ENCODE data around the gene CFD. TPM values are rescaled to one million over a fixed set of nuclear protein-coding genes. Genes with fewer than 3 reads are reported as not detected.
A peak's percentile ranks its signal among the peaks of the same experiment; 100 is the strongest.

CFD gene
- total RNA-seq, 2 experiments from 2014 or later, result 0.35 TPM; not detected in 1

- no peak for DNase-seq (ENCODE audit: low spot score)
- no peaks in the 10 kb centered on the region for H4K20me1 ChIP-seq (ENCODE audit: insufficient read depth, low read length)
- no peak overlapping the region for H3K27ac ChIP-seq (ENCODE audit: low read depth, low read length, poor library complexity, severe bottlenecking)
- 0 out of 2 replicates have a peak, but pooled peaks cover 5% of the 10 kb centered on the region for H3K79me2 ChIP-seq (ENCODE audit: insufficient read depth, low read depth, low read length)
- H3K4me2 ChIP-seq (ENCODE audit: low read length), result no peak overlapping the region
- BruUV-seq (replicated peaks), result no TSS peak
- TF ChIP-seq, protein P1, sequence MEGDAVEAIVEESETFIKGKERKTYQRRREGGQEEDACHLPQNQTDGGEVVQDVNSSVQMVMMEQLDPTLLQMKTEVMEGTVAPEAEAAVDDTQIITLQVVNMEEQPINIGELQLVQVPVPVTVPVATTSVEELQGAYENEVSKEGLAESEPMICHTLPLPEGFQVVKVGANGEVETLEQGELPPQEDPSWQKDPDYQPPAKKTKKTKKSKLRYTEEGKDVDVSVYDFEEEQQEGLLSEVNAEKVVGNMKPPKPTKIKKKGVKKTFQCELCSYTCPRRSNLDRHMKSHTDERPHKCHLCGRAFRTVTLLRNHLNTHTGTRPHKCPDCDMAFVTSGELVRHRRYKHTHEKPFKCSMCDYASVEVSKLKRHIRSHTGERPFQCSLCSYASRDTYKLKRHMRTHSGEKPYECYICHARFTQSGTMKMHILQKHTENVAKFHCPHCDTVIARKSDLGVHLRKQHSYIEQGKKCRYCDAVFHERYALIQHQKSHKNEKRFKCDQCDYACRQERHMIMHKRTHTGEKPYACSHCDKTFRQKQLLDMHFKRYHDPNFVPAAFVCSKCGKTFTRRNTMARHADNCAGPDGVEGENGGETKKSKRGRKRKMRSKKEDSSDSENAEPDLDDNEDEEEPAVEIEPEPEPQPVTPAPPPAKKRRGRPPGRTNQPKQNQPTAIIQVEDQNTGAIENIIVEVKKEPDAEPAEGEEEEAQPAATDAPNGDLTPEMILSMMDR (conservative IDR thresholded peaks at IDR 0.05; ENCODE audit: low read length), result no peak
- TF ChIP-seq EZH2phosphoT487 (IDR thresholded peaks at IDR 0.05; ENCODE audit: borderline replicate concordance, low read depth, low read length), result no peak
- H3K9me2 ChIP-seq (ENCODE audit: insufficient read depth, low read length), result no peaks in the 10 kb centered on the region
- ChIA-PET CTCF (ENCODE audit: unreplicated experiment) (no interaction called here), POLR2A (no interaction called here)
- no peak overlapping the region for H3K4me3 ChIP-seq (ENCODE audit: low read depth, low read length, poor library complexity, severe bottlenecking)
- intact Hi-C loops (cut with micrococcal nuclease; ENCODE audit: unreplicated experiment), result no loop called here
- H3K36me3 ChIP-seq (ENCODE audit: insufficient read depth, low read length), result peaks cover 36% of the 10 kb centered on the region
- H3K4me1 ChIP-seq (ENCODE audit: insufficient read depth, low read length, poor library complexity, severe bottlenecking), result peaks cover 5% of the 10 kb centered on the region
- no peaks in the 10 kb centered on the region for H3K9me3 ChIP-seq (ENCODE audit: low read length)
- H2AFZ ChIP-seq (ENCODE audit: low read length), result no peak overlapping the region
Measured at GRCh38 chr19:887599-887998, 28.1 kb downstream of the CFD start.

DNA sequence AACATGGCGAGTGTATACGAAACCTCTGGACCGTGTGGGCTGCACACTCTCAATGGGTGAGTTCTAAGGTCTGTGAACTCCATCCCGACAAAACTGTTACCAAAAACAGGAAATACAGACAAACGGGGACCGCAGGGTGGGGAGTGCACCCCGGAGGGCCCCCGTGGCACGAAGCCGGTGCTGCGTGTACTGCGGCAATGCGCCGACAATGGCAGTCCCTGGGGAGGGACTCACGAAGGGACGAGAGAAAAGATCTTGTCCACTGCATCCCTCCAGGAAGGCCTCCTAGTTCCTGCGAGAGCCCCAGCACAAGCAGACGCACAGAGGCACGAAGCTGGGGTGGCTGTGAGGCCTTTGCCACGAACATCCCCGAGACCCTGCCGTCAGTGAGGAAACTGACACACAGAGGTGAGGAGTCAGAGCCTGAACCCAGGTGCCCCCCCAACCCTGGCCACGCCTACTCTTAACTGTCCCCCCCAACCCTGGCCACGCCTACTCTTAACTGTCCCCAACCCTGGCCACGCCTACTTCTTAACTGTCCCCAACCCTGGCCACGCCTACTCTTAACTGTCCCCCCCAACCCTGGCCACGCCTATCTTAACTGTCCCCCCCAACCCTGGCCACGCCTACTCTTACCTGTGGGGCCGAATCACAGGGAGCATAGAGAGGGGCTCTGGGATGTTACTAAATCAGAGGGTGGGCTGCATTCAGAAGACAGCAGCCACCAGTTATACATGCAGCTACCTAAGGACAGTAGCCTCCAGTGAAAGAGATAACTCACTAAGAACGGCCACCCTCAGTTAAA, 29.3 kb downstream of the CFD start:
- 0 out of 2 replicates have a peak, but pooled peaks cover 5% of the 10 kb centered on the region for H3K79me2 ChIP-seq (ENCODE audit: insufficient read depth, low read depth, low read length)
- no peak for DNase-seq (ENCODE audit: low spot score)
- H3K4me3 ChIP-seq (ENCODE audit: low read depth, low read length, poor library complexity, severe bottlenecking), result no peak overlapping the region
- TF ChIP-seq, protein P1 (conservative IDR thresholded peaks at IDR 0.05; ENCODE audit: low read length), result no peak
- TF ChIP-seq EZH2phosphoT487 (IDR thresholded peaks at IDR 0.05; ENCODE audit: borderline replicate concordance, low read depth, low read length), result no peak
- no peak overlapping the region for H3K27ac ChIP-seq (ENCODE audit: low read depth, low read length, poor library complexity, severe bottlenecking)
- H3K4me2 ChIP-seq (ENCODE audit: low read length), result no peak overlapping the region
- BruUV-seq (replicated peaks), result TSS peak; percentile 62
- CTCF ChIA-PET (ENCODE audit: unreplicated experiment), result no interaction called here
- no peaks in the 10 kb centered on the region for H3K9me3 ChIP-seq (ENCODE audit: low read length)
- no peaks in the 10 kb centered on the region for H3K9me2 ChIP-seq (ENCODE audit: insufficient read depth, low read length)
- POLR2A ChIA-PET, result no interaction called here
- H4K20me1 ChIP-seq (ENCODE audit: insufficient read depth, low read length), result no peaks in the 10 kb centered on the region
- peaks cover 24% of the 10 kb centered on the region for H3K36me3 ChIP-seq (ENCODE audit: insufficient read depth, low read length)
- peaks cover 5% of the 10 kb centered on the region for H3K4me1 ChIP-seq (ENCODE audit: insufficient read depth, low read length, poor library complexity, severe bottlenecking)
- intact Hi-C loops (cut with micrococcal nuclease; ENCODE audit: unreplicated experiment), result no loop called here
- H2AFZ ChIP-seq (ENCODE audit: low read length), result no peak overlapping the region

GRCh38 chr19:889662-890295, 30.3 kb downstream of the CFD start:
- 0 out of 2 replicates have a peak, but pooled peaks cover 5% of the 10 kb centered on the region for H3K79me2 ChIP-seq (ENCODE audit: insufficient read depth, low read depth, low read length)
- CTCF ChIA-PET (ENCODE audit: unreplicated experiment), result no interaction called here
- TF ChIP-seq EZH2phosphoT487 (IDR thresholded peaks at IDR 0.05; ENCODE audit: borderline replicate concordance, low read depth, low read length), result no peak
- TF ChIP-seq, protein P1 (conservative IDR thresholded peaks at IDR 0.05; ENCODE audit: low read length), result no peak
- DNase-seq (ENCODE audit: low spot score), result no peak
- no peaks in the 10 kb centered on the region for H4K20me1 ChIP-seq (ENCODE audit: insufficient read depth, low read length)
- no peaks in the 10 kb centered on the region for H3K9me3 ChIP-seq (ENCODE audit: low read length)
- H3K27ac ChIP-seq (ENCODE audit: low read depth, low read length, poor library complexity, severe bottlenecking), result no peak overlapping the region
- H3K4me3 ChIP-seq (ENCODE audit: low read depth, low read length, poor library complexity, severe bottlenecking), result no peak overlapping the region
- H3K36me3 ChIP-seq (ENCODE audit: insufficient read depth, low read length), result peaks cover 21% of the 10 kb centered on the region; the same call in 1 of the 2 replicates
- POLR2A ChIA-PET, result no interaction called here
- intact Hi-C loops (cut with micrococcal nuclease; ENCODE audit: unreplicated experiment), result no loop called here
- peaks cover 5% of the 10 kb centered on the region for H3K4me1 ChIP-seq (ENCODE audit: insufficient read depth, low read length, poor library complexity, severe bottlenecking)
- no peak overlapping the region for H2AFZ ChIP-seq (ENCODE audit: low read length)
- H3K9me2 ChIP-seq (ENCODE audit: insufficient read depth, low read length), result no peaks in the 10 kb centered on the region
- H3K4me2 ChIP-seq (ENCODE audit: low read length), result no peak overlapping the region
- no TSS peak for BruUV-seq (replicated peaks)
